Endothelial cell of umbilical vein (primary cell): ENCODE results near the gene PCBP4. TPM values are rescaled to one million over a fixed set of nuclear protein-coding genes. Genes with fewer than 3 reads are reported as not detected.

Experiments
- BruUV-seq: library from RNA; stranded (reverse); fragments of 400-500 nt; replicated peaks from 2 replicates; lab custom pipeline; 2021; lab: Mats Ljungman, UMichigan
- CTCF ChIA-PET: fragments of 300-600, 350-600 bp; sonication (Branson Sonifier 250); formaldehyde crosslinking; loops from one replicate; lab custom pipeline; 2021; ENCODE audit warnings: antibody characterized with exemption, inconsistent platforms; lab: Charles Lee
- POLR2A ChIA-PET: fragments of 300-600, 350-600 bp; sonication (Branson Sonifier 250); formaldehyde crosslinking; loops from one replicate; lab custom pipeline; 2021; ENCODE audit warnings: antibody characterized with exemption, inconsistent platforms; lab: Charles Lee
- DNase-seq: peaks from one replicate; pipeline ENCODE4 v3.0.0-alpha.2; 2011; ENCODE audit warnings: low read depth, low spot score
- FAIRE-seq: peaks from 2 replicates; lab custom pipeline; 2011; peaks lifted over from hg19 to GRCh38; lab: Jason Lieb, UNC
- H2AFZ ChIP-seq: 2 replicates; pipeline ENCODE4 v1.6.0; 2012; ENCODE audit warnings: low read depth, low read length, control low read depth, inconsistent platforms
- H3K27ac ChIP-seq: 2 replicates; pipeline ENCODE4 v1.5.1; 2011; ENCODE audit warnings: low read depth, mild to moderate bottlenecking, control low read depth, low read length, moderate library complexity; ENCODE audit not compliant: insufficient read depth
- H3K27me3 ChIP-seq, 2 experiments: 2 replicates each; pipeline versions ENCODE4 v1.6.0 to v1.6.1; 2011; ENCODE audit warnings: low read length in 2 of 2, mixed read lengths in 1 of 2; ENCODE audit not compliant: control insufficient read depth in 2 of 2, insufficient read depth in 2 of 2
- H3K36me3 ChIP-seq, 2 experiments: 2 replicates in 1 of 2; 3 replicates in 1 of 2; pipeline ENCODE4 v1.5.1; 2011; ENCODE audit warnings: low read length in 2 of 2, mild to moderate bottlenecking in 1 of 2, moderate library complexity in 1 of 2; ENCODE audit not compliant: control insufficient read depth in 2 of 2, insufficient read depth in 2 of 2; ENCODE audit errors: extremely low read depth in 1 of 2
- H3K4me1 ChIP-seq: 3 replicates; pipeline ENCODE4 v1.5.1; 2011; ENCODE audit warnings: mild to moderate bottlenecking, low read length; ENCODE audit not compliant: control insufficient read depth, insufficient read depth; ENCODE audit errors: extremely low read depth
- H3K4me2 ChIP-seq: 2 replicates; pipeline ENCODE4 v1.6.1; 2011; ENCODE audit warnings: low read length, control low read depth, mixed read lengths; ENCODE audit not compliant: insufficient read depth
- H3K4me3 ChIP-seq, 3 experiments: fragments of 200-600 bp in 1 of 3; sonication (generic), shearing (Covaris generic) in 1 of 3; replicated peaks in 1 of 3; 2 replicates each; pipeline ENCODE4 v1.5.1; 2011 to 2016; ENCODE audit warnings: control low read depth in 3 of 3, low read length in 3 of 3, mild to moderate bottlenecking in 2 of 3, inconsistent platforms in 1 of 3, low read depth in 1 of 3, moderate library complexity in 1 of 3; ENCODE audit not compliant: insufficient read depth in 1 of 3
- H3K79me2 ChIP-seq: 2 replicates; pipeline ENCODE4 v1.6.0; 2012; ENCODE audit warnings: low read length, inconsistent platforms; ENCODE audit not compliant: control insufficient read depth, insufficient read depth
- H3K9ac ChIP-seq: replicated peaks from 2 replicates; pipeline ENCODE3; 2011; ENCODE audit warnings: low read length, control low read depth; ENCODE audit not compliant: insufficient read depth; ENCODE audit errors: extremely low read depth
- H3K9me1 ChIP-seq: replicated peaks from 3 replicates; pipeline ENCODE4 v1.6.0; 2011; ENCODE audit warnings: mild to moderate bottlenecking, low read length; ENCODE audit not compliant: control insufficient read depth, insufficient read depth; ENCODE audit errors: extremely low read depth
- H3K9me3 ChIP-seq: replicated peaks from 2 replicates; pipeline ENCODE4 v1.5.1; 2012; ENCODE audit warnings: low read length, inconsistent platforms; ENCODE audit not compliant: control insufficient read depth, insufficient read depth
- H4K20me1 ChIP-seq: replicated peaks from 2 replicates; pipeline ENCODE3; 2011; ENCODE audit warnings: mild to moderate bottlenecking, low read length; ENCODE audit not compliant: control insufficient read depth, insufficient read depth; ENCODE audit errors: extremely low read depth
- CTCF ChIP-seq, 2 donors: IDR thresholded peaks; 1 replicate in 1 of 2; 2 replicates in 1 of 2; pipeline ENCODE4 v1.5.1; 2011; ENCODE audit warnings: low read length in 2 of 2, mild to moderate bottlenecking in 2 of 2, moderate library complexity in 2 of 2, control low read depth in 1 of 2, inconsistent platforms in 1 of 2, low read depth in 1 of 2; ENCODE audit not compliant: insufficient read depth in 1 of 2; ENCODE audit errors: extremely low read depth in 1 of 2
- EZH2 ChIP-seq: IDR thresholded peaks from 2 replicates; pipeline ENCODE4 v1.6.1; 2012; ENCODE audit warnings: borderline replicate concordance, low read depth, mild to moderate bottlenecking, moderate library complexity, low read length, inconsistent platforms; ENCODE audit not compliant: severe bottlenecking
- FOS ChIP-seq: IDR thresholded peaks from 2 replicates; pipeline ENCODE4 v1.6.1; 2011; ENCODE audit warnings: mild to moderate bottlenecking, low read length, moderate library complexity, borderline replicate concordance; ENCODE audit not compliant: insufficient read depth
- GATA2 ChIP-seq: IDR thresholded peaks from 2 replicates; pipeline ENCODE4 v1.7.0; 2011; ENCODE audit warnings: low read depth, mild to moderate bottlenecking, moderate library complexity, mixed read lengths, low read length; ENCODE audit not compliant: insufficient read length, insufficient read depth
- JUN ChIP-seq: IDR thresholded peaks from 2 replicates; pipeline ENCODE4 v1.6.1; 2011; ENCODE audit warnings: borderline replicate concordance, low read depth; ENCODE audit not compliant: insufficient read length, insufficient read depth
- MAX ChIP-seq: IDR thresholded peaks from 2 replicates; pipeline ENCODE4 v1.6.1; 2011; ENCODE audit not compliant: insufficient read depth, insufficient read length
- MYC ChIP-seq: IDR thresholded peaks from one replicate; pipeline ENCODE4 v1.6.1; 2011; ENCODE audit warnings: mild to moderate bottlenecking, low read depth, low read length
- POLR2A ChIP-seq: IDR thresholded peaks from 2 replicates; pipeline ENCODE4 v1.6.1; 2012; ENCODE audit warnings: low read depth, mild to moderate bottlenecking, control low read depth, low read length
- POLR2AphosphoS5 ChIP-seq: IDR thresholded peaks from 2 replicates; pipeline ENCODE4 v1.6.1; 2012; ENCODE audit warnings: low read depth, mild to moderate bottlenecking, control low read depth, low read length, moderate library complexity; ENCODE audit not compliant: insufficient read depth
- dilution Hi-C: fragments of 300-500 bp; cut with MboI; formaldehyde crosslinking; loops from one replicate; pipeline ENCODE4 v1.15.0; 2019; ENCODE audit warnings: low sequenced_read_pairs; ENCODE audit not compliant: extremely low pct_ligation_motif_present
- intact Hi-C: fragments of 100-400 bp; cut with micrococcal nuclease; formaldehyde crosslinking; loops from one replicate; pipeline ENCODE4 v1.10.0; 2022
- polyA plus RNA-seq, 4 experiments: library from polyadenylated mRNA; depleted of rRNA in 3 of 4; stranded (reverse) in 3 of 4; unstranded in 1 of 4; fragments of >200 nt; gene quantifications; 2 replicates each; pipeline versions ENCODE4 v1.2.1 to v1.2.3, GENCODE V29; 2011 to 2012; ENCODE audit warnings: missing spikeins in 1 of 4
- total RNA-seq: library from RNA; stranded (reverse); gene quantifications from 2 replicates; pipeline ENCODE4 v1.2.3, GENCODE V29; 2021

The PCBP4 gene
- total and polyA plus RNA-seq, 2 donors (not counting 3 experiments of a cell fraction or from before 2014, with no cell fraction given): 46.5 to 63.1 TPM

GRCh38 chr3:51937014-51937413, 30.2 kb downstream of the PCBP4 start:
- no TSS peak for BruUV-seq
- Histone ChIP-seq H4K20me1 (no peaks in the 10 kb centered on the region), H3K27me3 (no peaks in the 10 kb centered on the region), H3K9me1 (no peaks in the 10 kb centered on the region), H3K79me2 (peaks cover 16% of the 10 kb centered on the region), H3K27ac (no peak overlapping the region), H3K4me3 (no peak overlapping the region), H3K9me3 (no peaks in the 10 kb centered on the region), H3K36me3 (peaks cover 0 to 41% of the 10 kb centered on the region in 2 experiments), H2AFZ (no peak overlapping the region), H3K4me1 (peaks cover 10% of the 10 kb centered on the region), H3K4me2 (no peak overlapping the region), H3K9ac (no peak overlapping the region)
- TF ChIP-seq FOS: no peak
- TF ChIP-seq GATA2: no peak
- TF ChIP-seq CTCF (IDR thresholded peaks at IDR 0.05; ENCODE audit: extremely low read depth in 1 of 2, insufficient read depth in 1 of 2, low read depth in 1 of 2, low read length in 2 of 2): no peak
- TF ChIP-seq MAX: no peak
- no peak for TF ChIP-seq JUN
- no peak for TF ChIP-seq EZH2
- no peak for TF ChIP-seq POLR2A
- no peak for TF ChIP-seq MYC
- no peak for TF ChIP-seq POLR2AphosphoS5
- ChIA-PET CTCF (no interaction called here), POLR2A (interaction anchor here (0.6 kb wide), 1 partner anchor 406 kb away, joined by 4 read pairs; no protein-coding TSS in a partner anchor)
- DNase-seq: no peak
- dilution Hi-C loops (no loop called here), intact Hi-C loops (no loop called here)
- FAIRE-seq: no peak
